B cell (primary cell): ENCODE measurements around the gene METTL3.

ENCODE experiments used
- CTCF ChIP-seq: fragments of 200-600 bp; IDR thresholded peaks from one replicate; pipeline ENCODE4 v1.8.0; 2022; ENCODE audit warnings: antibody characterized with exemption, mild to moderate bottlenecking
- EZH2 ChIP-seq: IDR thresholded peaks from 2 replicates; pipeline ENCODE4 v1.6.1; 2012; ENCODE audit warnings: borderline replicate concordance, low read depth, mild to moderate bottlenecking, moderate library complexity, low read length; ENCODE audit not compliant: insufficient read depth, poor library complexity, severe bottlenecking

DNA sequence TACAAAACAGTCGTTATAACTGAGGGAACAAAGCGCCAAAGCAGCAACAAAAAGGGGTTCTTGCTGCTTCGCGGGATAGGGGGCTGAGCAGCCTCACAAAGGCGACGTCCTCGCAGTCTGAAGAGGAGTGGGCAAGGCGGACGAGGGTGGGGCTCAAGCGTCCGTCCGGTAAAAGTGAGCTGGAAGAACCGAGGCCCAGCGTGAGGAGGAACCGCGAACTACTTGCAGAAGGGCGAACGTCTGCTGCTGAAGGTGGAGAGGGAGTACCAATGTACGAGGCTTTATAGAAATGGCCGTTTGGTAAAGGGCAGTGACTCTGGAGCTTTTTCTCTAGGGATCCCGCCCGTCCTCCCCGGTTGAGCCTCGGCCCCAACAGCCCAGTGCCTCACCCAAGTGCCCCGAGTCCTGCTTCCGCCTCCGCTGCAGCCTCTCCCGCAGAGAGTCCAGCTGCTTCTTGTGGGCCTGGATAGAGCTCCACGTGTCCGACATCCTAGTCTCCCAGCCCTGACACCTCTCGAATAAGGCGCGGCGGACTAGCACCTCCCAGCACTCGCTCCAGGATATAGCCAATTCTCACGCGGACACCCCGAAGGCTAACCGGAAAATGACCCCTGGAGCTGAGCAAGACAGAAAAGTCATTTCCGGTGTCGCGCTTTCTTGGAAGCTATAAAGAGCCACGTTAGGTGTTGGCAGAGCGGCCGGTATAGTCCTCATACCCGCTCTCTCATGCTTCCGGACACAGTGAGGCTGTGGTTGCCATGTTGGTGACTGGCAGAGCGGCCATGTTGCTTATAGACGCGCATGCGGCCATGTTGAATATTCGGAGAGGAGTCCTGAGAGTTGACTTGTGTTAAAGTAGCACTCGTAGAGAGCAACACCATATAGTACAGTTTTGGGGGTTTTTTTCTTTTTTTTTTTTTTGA is at the start of gene METTL3:
- TF ChIP-seq CTCF (no peak), EZH2 (no peak)
